Middle frontal gyrus (tissue), 1 donor: Measurements from ENCODE around the gene SEC16B.

Experiments used
- DNase-seq: peaks from one replicate; pipeline ENCODE4 v3.0.0-alpha.2; 2015; ENCODE audit warnings: low spot score; ENCODE audit errors: extremely low spot score

The SEC16B gene

DNA sequence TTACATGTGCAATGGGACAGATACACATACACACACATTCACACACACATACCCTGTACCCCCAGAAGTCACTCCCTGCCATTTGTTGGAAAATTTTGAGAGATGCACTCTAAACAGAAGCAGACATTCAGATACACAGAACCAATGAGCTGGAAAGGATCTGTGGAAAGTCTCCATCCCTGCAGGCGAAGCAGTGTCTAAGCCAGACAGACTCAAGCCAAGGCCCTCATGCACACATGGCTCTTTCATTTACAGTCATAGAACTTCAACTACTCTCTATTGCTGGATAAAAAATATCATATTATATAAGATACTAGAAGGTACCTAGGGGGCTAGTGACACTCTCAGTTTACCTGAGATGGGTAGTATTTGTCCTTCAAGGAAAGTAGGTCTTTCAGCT is 7.3 kb upstream of the SEC16B start:
- DNase-seq: no peak

DNA sequence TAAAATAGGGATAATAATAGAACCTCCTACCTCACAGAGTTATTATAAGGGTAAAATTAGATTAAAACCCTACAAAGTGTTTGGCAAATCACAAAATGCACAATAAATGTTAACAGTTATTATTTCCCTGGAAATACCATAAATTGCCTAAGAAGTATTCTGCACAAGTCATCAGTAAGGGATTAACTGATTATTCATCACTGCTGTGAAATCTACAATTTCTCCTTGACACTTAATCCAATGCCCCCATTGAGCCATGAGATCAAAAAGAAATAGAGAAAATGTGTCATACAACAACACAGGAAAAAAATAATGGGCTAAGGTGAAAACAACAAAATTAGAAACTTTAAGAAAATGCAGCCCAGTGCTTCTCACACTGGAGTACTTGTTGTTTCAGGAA is 6.7 kb upstream of the SEC16B start:
- no peak for DNase-seq

DNA sequence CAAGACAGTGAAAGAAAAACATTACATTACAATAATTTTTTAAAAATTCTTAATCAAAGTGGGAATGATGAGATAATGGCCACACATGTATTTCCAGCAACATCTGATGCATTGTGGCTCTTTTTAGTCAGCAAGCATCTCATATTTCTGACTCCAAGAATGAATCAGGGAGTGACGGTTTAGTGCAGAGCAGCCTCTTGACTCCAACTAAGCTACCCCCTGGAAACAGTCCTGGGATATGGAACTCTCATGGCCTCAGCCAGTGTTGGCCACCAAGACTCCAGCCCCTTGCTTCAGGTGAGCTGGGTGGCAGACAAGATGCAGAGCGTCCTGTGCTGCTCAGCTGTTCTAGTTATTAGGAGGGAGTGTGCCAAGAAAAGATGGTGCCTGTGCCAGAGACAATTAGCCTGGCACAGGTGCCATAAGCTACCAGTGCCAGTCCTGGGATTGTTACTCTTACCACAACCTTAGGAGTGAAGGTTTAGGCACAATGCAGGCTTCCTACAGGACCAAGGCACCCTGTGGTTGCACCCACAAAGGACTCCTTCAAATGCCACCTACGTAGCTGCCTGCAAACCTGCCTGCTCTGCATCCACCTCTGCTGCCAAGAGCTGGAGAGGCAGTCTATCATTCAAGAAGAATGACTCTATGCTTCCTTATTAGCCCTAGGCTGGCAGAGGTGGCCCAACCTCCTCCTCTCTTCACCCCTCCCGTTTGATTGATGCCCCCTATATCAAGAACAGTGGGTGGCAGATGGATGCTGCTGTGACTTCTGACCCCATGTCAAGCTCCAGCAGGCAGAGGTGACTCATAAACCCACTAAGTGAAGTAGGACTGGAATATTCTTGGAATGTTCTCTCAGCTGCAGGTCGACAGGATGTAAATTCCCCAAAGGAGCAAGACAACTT is 6.0 kb upstream of the SEC16B start:
- no peak for DNase-seq

DNA sequence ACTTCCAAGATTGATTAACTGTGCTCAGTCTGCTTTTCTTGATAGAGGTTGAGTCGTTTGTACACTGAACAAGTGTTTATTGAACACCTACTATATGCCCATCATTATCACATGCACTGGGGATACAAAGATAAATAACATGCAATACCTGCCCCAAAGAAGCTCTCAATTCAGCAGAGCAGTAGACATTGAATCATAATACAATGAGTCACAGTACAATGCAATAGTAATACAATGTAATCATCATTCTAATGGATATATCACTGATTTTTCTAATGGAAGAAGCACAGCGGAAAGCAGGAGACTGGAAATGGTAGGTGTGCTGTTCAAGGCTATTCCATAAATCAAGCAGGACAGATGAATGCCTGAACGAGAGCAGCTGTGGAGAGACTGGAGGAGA is 3.7 kb upstream of the SEC16B start:
- DNase-seq: no peak

DNA sequence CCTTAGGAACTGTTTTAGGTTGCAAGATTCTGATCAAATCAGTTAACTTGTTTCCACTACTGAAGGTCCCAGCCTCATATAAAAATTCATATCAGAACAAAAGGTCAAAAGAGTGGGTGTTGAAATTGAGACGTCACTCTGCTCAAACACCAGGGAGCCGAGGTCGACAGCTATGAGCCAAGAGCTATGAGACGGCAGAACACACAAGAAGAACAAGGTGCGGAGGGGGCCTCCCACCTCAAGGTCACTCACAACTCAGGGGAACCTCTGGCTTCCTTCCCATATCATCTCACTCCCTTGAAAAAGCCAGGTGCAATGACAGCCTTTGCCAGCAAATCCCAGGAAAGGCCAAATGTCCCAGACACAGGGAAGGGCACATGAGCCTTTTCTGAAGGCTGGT is 749 bp downstream of the SEC16B start:
- no peak for DNase-seq

DNA sequence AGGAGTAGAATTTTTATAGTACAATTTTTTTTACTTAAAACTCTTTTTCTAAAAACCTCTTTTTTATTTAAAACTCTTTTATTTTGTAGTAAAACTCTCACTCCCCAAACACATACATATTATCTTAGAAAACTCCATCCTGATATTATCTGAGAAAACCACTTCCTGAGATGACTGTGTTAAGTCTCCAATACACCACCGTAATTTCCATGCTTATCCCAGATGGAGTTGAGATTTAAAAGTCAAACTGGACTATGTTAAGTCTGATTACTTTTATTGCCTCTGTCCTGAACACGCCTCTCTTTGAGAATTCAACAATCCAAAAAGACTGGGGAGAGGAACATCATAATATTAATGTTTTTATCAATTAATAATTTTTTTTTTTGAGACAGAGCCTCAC is 3.7 kb downstream of the SEC16B start:
- DNase-seq: no peak

DNA sequence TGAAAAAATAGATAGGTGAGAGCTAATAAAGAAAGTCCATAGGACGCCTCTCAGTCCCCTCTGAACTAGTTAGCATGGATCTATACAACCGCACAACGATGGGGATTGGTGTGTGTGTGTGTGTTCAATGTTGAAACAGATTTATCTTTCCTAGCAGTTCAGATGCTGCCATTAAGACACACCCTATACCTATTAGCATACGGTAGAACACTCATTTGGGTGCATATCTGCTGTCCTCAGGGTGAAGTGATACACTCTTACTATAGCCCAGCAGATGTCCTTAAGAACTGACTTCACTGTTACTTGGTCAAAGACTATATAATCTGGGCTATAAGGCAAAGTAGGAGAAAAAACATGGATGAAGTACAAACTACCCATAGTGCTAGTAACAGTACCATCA is 4.6 kb downstream of the SEC16B start:
- DNase-seq: no peak

DNA sequence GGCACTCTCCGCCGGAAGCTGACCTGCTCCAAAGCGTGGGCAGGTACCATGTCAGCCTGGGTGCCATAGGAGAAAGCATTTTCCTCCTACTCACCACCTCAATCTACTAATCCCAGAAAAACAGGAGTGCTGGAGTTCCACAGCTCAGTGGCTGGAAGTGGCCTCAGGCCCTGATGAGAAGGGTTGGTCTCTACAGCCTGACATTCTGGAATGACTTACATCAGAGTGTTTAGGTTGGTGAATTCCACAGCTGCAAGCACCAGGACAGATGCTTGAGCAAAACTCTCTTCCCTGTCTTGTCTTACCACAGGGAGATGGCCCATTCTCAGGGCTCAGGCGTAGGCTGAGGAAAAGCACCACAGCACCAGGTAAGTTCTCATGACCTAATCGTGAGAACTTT is 5.5 kb downstream of the SEC16B start:
- DNase-seq: no peak

DNA sequence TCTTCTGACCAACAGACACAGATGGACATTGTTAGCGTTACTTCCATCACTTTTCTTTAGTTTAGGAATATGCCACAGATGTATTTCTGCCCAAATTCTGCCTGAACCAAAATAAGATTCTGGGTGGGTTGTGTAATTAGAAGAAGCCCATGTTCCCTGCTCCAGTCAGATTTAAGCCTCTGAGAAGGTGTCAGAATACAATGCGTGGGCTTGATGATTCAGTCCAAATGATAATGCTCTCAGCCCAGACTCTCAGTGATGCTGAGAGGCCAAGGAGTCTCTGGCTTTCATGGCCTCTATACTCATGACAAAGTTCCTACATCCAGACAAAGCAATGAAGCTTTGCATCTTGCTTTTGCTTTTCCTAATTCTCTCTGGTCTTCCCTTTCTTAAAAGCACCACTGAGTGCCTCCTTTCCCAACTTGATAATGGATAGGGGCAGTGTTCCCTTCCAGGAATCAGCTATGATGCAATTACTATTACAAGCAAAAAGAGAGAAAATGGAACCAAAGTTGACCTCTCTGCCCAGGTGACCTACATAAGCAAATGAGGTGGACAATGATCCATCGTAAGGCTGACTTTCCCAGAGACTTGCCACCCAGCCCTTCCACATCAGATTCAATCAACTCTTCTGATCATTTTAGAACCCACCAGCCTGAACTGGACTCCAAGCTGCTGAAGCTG is 8.8 kb downstream of the SEC16B start:
- peak; percentile 23 for DNase-seq

DNA sequence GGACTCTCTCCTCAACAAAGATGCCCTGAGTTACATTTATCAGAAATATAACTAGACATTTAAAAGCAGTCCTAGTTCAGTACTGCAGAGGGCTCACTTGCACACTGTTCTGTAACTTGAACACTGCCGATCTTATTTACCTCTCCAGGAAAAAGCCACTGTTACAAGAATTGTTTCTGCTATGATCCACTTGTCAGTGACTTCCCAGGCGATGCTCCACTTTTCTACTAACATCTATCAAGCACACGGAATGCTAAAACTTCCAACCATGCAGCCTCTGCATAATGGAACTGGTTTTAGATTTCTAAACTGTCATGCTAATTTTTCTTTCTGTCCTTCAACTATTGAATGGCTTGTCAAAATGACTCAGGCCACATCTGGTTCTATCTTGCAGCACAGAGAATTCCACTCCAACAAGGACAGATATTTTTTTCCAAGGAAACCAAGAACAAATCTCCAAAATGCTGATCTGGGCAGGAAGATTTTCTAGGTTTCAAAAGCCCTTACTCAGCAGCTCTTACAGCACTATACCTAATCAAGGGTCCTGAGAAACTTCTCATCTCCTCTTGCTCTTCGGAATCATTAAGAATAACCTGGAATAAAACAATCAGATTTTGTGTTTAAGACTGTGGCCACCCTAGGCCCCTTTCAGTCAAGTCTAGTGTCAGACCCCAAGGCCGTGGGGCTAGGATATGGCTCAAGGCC is 9.9 kb downstream of the SEC16B start:
- peak; percentile 39 for DNase-seq

DNA sequence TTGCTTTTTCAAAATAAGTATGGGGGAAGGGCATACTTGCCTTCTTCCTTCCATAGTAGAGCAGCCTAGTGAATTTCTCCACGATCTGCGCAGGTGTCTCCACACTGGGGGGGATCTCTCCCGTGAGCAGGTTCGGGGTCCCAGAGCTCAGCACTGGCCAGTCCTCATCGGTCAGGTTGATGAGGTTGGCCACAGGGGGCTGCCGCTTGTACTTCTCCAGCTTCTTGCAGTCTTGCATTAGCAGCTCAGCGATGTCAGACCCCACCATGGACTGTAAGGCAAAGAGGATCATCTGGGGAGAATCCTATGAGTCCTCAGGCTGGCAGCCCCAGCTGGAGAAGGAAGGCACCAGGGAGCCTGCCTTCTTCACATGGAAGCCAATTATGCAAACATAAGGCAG is 11.8 kb downstream of the SEC16B start:
- no peak for DNase-seq

DNA sequence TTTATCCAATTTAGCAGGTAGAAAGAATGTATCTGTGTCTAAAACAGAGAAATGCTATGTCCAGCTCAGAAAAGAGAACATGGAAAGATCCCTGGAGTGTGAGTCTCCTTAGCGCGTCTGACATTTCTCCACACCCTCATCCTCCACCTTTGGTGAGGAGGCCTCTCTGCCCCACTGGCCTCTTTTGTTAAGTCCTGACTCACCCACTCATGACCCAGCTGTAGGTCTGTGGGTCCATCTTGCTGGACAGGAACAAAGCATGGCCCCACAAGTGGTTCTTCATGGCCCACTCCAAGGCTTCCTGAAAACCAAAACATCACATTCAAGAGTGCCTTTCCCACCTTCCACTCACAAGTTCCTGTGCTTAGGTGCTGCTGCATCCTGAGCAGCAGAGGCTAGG is 15.8 kb downstream of the SEC16B start:
- DNase-seq: no peak

DNA sequence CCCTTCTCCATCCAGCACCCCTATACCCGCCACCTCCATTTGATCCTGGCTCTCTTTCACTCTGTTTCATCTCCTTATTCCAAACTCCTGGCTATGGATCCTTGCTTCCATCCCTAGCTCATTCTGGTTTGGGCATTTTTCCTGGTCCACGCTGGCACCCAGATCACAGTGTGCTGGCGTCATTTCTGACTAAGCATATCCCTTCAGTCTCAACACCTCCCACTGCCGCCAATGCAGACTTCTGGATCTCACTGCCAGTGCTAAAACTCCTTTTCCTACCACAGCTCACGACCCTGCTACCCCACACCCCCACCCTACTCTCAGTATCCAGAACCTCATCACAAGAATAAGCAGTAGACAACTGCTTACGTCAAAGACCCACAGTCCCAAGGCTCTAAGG is 16.3 kb downstream of the SEC16B start:
- DNase-seq: peak; percentile 20

DNA sequence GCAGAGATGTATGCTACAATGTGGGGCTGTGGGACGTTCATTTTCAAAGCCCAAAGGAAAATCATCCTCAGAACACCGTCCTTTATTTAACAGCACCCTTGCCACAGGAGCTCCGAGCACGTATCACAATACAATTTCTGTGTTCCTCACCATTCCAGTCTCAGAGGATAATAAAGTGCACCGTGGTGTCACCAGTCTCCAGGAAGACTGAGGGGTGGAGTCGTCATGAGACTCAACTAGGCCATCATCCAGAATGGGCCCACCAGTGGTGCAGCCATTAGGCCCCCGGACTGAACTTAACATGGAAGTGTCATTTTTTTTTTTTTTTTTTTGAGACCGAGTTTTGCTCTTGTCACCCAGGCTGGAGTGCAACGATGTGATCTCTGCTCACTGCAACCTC is 17.2 kb downstream of the SEC16B start:
- DNase-seq: no peak

DNA sequence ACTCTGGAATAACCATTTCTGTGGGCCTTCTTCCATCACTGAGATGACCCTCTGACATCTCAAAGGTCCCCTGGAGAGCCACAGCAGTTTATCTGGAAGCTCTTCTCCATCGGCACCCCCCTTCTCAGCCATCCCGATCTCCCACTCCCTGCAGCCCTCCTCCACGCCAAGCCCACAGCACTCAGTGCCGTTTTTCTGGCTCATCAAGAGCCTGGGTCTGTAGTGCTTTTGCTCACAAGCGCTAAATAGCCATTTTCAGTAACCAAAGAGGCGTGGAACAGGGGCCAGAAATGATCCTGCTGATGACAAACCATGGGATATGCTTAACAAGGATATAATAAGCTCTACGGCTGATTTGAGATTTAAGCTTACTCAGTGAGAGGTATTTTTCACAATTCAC is 17.6 kb downstream of the SEC16B start:
- no peak for DNase-seq

DNA sequence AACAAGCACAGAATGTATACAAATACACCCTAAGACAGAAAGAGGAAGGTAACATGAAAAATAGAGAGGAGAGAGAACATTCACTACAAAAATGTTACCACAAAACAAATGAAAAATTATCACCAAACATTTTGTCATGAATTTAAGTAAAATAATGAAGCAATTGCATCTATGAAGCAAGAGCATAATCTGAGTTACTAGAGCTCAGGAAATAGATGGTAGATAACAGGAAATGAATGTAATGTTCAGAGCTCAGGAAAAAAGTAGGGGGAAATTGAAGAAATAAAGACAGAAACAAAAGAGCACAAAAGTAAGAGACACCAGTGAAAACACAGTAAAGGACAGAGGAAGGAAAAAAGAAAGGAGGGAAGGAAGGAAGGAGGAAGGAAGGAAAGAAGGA is 19.4 kb downstream of the SEC16B start:
- no peak for DNase-seq

DNA sequence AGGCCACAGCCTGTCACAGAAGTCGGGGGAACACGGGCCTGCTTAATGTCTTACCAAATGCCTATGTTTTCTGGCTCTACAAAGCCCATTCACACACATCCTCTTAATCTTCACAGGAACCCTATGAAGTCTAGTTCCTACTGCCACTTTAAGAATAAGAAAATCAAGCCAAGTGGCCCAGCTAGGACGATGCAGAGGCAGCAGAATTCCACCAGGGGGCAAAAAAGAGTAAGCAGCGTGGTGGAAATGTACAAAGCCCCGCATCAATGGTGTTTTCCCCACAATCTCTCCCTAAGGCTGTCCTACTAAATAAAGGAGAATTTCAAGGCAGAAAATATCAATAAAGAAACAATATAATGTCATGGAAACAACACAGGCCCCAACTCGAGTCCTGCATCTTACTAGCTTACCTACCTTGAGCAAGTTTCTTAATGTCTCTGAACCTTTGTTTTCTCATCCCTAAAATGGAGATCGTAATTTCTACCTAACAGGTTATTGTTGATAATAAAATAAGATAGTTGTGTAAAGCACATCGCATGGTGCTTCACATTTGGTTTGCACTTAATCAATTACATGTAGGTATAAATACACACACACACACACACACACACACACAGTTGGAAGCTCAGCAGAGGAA is 21.4 kb downstream of the SEC16B start:
- peak; percentile 81 for DNase-seq

DNA sequence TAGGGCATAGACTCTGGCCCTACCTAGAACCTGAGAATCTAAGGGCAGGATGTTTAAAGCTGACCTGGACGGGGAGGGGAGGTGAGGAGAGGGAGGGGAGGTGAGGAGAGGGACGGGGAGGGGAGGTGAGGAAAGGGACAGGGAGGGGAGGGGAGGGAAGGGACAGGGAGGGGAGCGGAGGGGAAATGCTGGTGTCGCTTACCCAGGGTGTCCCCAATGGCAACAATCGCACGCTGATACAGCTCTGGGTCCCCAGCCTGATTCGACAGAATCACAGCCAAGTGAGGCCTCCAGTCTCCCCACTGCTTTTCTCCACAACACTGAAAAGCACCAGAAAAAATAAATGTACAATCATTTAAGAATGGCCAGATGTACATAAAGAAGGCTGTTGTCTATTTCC is 22.2 kb downstream of the SEC16B start:
- no peak for DNase-seq

DNA sequence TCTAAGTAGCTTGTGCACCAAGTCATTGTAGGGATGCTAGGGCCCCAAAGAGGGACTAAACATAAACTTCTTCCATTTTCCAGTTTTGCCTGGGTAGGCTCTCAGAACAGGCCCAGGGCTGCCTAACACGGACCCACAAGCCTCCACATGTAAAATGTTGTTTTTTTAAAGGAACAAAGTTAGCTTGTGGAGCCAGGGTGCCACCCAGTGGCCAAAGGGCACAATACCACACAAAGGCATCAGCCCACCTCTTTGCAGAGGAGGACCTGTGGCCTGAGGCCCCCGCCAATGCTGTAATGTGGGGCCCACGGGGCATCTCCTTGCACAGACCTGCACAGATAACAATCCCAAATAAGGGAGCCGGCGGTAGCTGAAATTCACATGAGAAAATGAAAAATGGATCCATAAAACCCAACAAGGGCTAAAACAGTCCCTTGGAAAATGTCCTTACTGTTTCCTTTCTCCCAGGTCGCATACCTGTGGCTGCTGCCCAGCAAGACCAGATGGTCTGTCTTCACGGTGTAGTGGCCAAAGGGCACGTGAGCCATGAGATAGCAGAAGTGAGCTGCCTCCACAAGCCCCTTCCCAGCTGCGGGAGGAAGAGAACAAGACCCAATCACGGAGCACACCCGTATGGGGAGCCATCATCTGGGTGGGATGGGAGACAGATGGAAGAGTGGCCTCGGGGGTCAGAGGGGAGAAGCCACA is 23.8 kb downstream of the SEC16B start:
- peak; percentile 46 for DNase-seq

DNA sequence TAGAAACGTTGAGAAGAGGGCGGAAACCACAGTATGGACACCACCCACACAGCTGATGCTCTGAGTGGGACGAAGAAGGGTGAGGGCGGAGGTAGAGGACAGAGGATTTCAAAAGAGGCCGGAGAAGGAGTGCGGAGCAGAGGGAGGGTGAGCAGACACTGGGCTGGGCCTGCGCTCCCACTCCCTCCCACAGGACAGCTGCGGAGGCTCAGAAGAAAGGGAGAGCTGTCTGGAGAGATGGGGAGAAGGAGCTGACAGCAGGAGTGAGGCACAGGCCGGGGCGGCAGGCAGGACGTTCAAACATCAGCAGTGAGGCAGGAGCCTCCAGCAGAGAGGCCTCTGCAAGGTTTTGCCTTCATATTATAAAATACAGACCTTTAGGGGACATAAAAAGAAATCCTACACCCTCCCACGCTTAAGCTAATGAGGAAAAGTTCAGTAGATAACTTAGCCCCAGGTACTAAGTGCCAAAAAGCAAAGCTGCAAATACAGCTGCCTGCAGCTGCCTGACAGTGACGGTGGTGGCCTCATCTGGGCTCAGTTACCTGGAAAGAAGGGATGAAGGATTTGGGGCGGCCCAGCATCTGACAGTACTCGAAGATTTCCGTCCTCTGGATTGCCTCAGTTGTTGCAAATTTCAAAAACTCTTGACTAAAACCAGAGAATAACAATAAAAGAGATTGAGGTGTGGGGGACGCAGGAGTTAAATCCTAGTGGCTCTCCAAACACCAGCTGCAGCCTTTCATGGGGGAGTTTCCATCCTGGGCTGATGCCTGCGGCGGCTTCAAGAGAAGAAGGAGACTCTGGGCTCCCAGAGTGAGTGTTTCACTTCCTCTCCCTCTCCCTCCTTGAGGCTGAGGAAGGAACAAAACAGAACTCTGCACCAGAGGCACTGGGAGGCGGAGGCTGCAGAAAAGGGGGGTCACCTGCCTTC is 25.6 kb downstream of the SEC16B start:
- no peak for DNase-seq
